GM21529 (cell line): Measurements from ENCODE around the gene RALGPS2.
"Not testable (repeated sequence)": the region's sequence is repeated elsewhere in the genome, so short reads cannot be mapped to it uniquely, and the experiment has no call there.

ENCODE experiments used
- ATAC-seq: cut with Tn5 transposase; IDR thresholded peaks from one replicate; pipeline ENCODE4 v1.9.1; 2021; ENCODE audit not compliant: unreplicated experiment

Gene RALGPS2

DNA sequence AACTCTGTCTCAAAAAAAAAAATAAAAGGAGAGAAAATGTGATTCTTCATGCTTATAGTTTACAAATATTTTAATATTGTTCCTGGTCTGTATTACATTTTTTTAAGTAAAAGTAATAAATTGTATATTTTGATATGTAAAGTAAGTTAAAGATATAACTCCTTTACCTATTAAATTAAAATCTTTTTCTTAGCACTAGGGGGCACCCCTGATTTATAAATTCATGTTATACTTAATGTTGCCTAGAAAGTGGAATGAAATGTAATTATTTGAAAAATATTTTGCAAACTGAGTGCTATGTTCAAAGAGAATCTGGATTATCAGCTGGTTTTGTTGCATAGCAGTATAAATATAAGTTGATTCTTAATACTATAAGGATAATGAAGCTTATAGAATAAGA lies 49.2 kb downstream of the RALGPS2 start:
- no peak for ATAC-seq

DNA sequence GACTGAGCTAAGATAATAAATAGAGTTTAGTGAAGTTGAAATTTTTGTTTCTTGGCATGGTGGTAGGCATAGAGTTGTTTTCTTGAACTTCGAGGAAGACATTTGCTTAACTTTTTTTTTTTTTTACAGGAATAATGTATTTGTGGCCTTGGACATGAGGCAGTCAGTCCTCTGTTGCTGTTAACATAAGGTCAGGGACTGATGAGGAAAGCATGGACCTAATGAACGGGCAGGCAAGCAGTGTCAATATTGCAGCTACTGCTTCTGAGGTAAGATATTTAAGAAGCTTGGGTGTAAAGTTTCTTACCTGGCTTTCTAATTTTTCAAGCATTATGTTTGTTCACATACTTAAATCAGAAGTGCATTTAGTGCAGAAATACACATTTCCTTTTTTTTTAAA lies 51.5 kb downstream of the RALGPS2 start:
- no peak for ATAC-seq

DNA sequence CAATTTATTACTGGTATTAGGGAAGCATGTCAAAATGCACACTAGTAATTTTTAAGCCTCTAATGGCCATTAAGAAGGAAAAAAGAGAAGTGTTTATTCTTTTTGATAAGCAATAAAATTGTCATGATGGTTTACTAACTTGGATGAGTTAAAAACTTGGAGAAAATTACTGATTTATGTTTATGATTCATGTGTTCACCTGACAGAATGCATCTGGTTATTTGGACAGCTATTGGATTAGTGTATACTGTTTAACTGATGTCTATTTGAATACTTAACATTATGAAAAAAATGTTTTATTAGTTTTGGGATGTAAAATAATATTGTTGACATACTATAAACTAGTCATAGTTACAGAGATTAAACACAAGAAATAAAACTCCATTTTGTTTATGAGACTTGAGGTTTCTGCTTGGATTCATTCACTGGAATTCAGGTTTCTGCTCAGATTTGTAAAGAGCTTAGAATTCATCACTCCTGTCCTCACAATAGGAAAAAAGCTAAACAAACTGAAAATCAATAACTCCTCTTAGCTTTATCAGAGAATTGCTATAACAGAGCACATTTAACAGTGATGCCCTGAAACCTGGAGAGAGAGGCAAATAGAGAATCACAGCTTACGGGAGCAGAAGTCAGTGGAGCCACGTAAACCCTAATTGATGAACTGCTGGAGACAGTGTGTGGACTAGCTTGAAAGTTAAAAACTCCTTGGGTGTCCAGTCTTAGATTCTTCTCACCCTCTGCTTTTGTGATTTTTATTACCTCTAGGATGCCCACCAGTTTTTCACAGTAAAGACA lies 56.7 kb downstream of the RALGPS2 start:
- no peak for ATAC-seq

DNA sequence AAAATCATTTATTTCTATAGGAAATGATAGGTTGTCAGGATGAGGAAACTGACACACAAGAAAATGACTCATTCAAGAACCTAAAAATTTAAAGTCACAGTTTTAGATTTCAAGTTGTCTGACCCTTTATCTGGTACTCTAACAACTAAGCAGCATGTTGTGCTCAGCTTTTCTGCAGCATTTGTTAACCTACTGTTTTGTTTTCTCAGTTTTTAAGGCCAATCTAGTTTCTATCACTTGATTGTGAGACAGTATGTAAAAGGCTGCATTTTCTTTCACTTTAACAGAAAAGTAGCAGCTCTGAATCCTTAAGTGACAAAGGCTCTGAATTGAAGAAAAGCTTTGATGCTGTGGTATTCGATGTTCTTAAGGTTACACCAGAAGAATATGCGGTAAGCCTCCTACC lies 59.1 kb downstream of the RALGPS2 start:
- ATAC-seq, result peak; percentile 58

DNA sequence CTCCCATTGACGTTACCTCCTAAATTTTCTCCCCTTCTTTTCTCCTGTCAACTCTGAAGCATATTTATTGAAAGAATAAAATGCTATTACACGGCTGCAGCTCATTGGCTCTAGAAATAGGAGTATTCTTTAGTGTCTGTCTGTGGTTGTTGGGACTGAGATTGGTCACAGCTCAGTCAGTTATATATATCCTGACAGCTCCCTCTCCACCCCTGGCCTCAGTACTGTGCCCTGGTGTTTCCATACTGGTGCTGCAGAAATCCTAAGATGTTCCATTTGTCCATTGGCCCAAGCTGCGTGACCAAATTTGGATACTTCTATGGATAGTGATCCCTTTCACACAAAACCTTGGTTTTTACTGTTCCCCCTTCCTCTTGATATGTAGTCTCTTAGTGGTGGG lies 67.3 kb downstream of the RALGPS2 start:
- ATAC-seq, result no peak

DNA sequence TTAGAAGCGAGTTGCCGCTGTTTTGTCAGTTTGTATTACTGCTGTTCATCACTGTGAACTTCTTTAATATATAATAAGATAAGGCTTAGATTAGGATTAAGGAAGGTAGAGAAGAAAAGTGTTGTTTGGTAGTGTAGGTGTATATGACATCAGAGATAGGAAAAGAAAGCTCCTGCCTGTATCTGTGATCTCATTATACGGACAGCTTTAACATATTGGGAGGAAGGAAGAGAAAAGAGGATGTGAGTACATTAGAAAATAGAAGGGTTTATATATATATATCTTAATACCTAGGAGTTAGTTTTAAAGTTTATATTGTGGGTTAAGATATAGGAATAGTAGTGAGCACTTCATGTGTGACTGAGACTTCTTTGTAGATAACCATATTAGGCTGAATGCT lies 71.0 kb downstream of the RALGPS2 start:
- ATAC-seq, result no peak

DNA sequence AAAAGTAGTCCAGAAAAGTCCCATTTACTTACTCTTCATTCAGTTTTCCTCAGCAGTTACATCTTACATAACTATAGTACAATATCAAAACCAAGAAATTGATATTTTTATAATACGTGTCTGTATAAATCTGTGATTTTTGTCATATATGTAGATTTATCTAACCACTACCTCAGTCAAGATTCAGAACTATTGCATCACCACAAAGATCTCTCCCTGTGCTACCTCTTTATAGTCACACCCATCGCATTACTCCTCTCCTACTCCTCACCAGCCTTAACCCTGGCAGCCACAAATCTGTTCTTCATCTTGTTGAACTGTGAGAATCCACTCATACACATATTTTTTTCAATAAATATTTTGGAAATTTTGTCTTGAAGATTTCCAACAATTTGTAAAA lies 72.5 kb downstream of the RALGPS2 start:
- ATAC-seq, result no peak

DNA sequence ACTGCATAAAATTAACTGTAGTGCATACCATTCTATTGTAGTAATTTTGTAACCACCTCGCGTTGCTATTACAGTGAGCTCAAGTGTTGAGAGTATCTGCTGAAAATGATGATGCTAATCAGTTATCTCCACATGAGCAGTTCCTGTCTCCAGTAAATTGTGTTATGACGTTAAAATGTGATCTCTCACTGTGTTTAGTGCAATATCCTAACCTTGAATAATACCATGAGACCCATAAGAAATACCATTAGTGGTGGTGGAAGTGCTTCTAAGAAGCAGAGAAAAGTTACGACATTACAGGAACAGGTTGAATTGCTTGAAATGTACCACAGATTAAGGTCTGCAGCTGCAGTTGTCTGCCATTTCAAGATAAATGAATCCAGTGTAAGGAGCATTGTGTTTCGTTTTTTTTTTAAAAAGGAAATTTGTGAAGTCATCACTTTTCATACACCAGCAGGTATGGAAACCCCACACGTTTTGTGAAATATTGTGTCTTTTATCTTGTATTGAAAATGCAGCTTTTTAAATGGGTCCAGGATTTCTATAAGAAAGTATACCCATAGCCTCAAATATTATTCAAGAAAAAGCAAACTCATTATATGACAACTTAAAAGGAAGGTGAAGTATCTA lies 73.3 kb downstream of the RALGPS2 start:
- no peak for ATAC-seq

DNA sequence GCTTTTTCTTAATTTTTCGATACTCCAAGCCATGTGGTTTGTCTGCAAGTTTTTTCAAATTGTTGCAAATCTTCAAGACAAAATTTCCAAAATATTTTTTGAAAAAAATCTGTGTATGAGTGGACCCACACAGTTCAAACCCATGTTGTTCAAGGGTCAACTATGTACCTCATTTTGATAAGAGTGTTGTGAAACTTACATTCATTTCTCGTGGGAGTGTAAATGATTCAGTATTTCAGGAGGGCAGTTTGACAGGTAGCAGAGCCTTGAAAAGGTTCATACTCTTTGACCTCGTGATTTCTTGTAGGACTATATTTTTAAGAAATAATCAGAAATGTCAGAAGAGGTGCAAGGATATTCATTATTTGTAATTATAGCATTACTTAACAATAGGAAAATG lies 77.8 kb downstream of the RALGPS2 start:
- ATAC-seq, result no peak

DNA sequence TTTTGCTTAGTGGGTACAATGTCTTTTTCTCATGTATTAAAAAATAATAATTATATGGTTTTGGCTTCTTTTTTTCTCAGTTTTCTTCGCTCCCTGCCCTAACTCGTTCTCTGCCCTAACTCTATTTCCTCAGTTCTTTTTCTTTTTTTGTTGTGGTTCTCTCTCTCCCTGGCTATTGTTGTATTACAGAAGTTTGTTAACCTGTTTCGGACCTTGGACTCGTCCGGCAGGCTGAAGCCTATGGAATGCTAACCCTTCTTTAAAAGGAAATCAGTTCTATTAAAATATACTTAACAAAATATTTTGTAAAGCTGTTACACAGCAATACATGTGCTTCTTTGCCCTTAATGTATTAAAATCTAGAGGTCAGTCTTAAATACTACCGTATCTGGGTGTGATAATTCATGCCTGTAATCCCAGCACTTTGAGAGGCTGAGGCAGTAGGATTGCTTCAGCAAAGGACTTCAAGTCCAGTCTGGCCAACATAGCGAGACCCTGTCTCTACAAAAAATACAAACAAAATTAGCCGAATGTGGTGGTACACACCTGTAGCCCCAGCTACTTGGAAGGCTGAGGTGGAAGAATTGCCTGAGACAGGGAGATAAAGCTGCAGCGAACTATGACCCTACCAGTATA lies 81.7 kb downstream of the RALGPS2 start:
- ATAC-seq, result no peak

DNA sequence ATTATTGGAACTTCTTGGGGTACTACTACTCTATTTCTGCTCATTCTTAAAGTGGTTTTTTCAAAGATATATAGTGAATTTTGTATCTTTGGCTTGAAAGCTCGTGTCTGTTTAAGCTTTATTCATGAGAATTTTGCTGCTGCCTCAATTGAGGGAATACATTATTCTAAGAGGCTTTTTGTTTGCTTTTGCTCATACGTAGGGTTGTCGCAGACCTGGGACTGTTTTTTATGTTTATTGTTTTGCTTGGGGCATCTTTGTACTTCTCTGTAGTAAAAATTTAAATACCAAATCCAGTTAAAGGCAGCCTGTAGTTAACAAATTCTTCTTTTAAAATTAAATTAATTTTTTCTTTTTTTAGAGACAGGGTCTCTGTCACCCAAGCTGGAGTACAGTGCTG lies 83.5 kb downstream of the RALGPS2 start:
- ATAC-seq, result no peak

DNA sequence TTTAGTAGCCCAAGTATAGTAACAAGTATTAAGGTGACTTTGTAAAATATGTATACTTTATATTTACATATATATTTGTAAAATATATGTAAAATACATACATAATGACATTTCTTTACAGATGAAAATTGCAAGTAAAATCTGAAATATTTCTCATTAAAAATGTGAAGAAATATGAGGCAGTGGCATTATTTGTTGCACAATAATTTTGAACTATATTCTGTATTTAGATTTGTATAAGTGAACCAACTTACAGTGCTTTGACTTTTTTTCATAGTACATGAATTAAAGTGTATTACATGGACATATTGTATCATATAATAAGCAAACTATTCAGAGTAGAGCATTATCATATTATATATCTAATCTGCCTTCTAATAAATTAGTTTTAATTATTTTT lies 85.5 kb downstream of the RALGPS2 start:
- ATAC-seq, result no peak

DNA sequence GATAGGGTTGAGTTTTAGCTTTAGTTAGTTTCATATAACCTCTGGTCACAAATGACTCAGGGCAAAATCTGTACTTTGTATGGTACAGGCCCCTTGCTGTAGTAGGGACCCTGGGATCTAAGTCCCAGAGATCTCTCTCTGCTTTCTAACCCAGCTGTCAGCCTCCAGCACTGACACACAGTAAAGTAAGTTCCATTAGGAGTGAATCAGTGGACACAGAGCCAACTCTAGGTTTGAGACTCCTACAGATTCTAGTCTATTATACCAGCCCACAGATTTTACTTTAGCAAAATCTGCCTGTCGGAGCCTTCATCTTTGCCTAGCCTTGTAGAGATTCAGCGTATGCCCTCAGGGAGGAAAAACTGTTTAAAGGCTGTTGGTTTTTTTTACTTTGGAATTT lies 93.4 kb downstream of the RALGPS2 start:
- no peak for ATAC-seq

DNA sequence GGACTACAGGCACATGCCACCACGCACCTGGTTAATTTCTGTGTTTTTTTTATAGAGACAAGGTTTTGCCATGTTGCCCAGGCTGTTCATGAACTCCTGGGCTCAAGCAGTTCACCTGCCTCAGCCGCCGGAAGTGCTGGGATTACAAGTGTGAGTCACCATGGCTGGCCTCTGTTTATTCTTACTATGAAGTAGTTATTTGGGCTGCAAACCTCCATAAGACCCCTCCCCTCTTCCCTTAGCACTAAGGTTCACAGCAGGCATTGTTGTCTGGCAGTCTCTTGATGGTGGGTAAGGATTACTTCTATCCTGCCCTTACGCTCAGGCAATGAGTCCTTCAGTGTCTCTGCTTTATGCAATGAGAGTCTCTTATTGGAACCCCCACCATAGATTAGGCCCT lies 94.1 kb downstream of the RALGPS2 start:
- ATAC-seq, result no peak

DNA sequence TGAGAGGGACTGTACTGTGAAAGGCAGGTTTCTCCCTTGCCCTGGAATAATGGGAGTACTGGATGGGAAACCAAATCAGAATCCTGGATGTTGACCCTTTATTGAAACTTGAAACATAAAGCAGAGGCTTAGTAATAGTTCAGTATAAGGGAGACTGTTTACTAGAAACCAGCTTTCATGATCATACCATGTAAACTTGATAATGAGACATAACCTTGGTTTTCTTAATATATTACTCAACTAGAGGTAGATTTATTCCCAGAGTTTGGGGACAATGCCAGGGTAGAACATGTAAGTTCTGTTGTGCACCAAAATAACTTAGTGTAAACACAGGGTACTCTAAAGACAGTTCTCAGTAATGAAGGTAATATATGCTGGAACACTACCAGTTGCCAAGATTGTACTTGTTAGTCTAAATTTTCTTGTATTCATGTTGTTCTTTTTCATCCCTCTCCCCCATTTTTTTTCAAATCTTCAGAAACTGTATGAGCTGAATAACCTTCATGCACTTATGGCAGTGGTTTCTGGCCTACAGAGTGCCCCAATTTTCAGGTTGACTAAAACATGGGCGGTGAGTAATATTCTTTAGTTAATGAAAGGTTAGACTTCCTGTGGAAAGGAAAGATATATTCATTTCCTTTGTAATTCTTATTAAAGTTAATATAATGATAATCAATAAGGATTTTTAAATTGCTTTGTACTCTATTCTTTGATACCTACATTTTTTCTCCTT lies 96.3 kb downstream of the RALGPS2 start:
- no peak for ATAC-seq

DNA sequence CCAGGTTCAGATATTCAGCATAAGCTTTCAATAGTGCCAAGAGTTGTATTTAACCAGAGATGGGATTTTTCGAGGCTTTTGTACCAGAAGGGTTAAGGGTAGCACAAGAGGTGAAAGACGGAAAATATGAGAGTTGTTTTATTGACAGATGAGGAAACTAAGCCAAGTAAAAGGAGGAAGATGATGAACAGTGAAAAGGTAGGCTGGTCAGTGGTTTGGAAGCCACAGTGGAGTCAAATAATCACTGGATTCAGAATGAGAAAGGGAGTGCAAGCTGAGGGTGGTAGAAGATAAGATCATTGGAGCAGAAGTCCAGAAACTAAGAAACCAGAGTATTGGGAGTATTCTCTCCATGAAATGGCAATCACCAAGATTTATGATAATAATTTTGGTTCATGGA lies 100.1 kb downstream of the RALGPS2 start:
- ATAC-seq, result no peak

DNA sequence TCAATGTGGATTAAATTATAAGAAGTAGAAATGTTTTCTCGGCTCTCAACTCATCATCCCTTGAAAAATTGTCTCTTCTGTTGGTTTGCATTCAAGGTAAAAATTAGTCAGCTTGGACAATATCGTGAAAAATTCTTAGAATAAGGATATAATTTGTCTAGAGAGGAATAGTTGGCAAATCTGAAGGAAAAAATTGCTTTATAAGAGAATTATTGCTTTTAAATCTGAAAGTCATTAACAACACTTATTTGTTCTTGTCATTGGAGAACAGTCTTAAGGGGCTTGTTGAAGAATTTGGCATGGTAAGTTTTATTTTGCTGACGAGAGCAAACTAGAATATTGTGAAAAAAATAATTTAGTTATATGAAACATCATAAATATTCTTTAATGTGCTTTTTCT lies 119.4 kb downstream of the RALGPS2 start:
- no peak for ATAC-seq

DNA sequence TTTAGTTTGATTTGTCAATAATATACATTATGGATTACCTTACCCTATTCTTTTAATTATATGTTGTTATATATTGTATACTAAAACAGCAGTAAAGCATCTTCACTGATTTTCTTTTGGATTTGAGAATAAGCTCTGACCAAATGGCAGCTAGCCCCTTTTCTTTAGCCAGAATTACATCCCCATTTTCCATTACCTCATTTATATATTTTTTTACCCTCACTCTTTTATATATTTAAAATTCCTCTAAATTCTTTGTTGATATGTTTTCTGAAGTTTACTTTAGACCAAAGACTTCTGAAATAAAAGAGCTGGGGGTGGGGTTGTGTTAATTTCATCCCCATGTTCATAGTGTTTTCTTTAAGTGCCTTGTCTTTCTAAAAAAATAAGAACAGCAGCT lies 121.3 kb downstream of the RALGPS2 start:
- ATAC-seq, result no peak

DNA sequence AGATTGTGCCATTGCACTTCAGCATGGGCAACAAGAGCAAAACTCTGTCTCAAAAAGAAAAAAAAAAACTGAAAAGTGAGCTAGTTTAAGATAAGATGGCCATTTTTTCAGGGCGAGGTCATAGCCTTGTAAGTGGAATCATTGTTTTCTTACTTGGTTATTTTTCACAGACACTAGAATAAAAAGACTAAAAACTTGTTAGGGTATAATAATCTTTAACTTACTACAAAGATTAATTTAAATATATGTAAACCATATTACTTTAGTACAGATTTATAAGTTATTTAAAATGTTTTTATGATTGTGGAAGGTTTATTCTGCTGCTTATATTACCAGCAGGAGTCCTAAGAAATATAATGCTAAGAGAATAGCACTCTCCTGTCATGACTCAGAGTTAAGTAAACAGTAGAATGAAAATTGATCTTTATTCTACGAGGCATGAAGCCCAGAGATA lies 122.4 kb downstream of the RALGPS2 start:
- ATAC-seq, result no peak

DNA sequence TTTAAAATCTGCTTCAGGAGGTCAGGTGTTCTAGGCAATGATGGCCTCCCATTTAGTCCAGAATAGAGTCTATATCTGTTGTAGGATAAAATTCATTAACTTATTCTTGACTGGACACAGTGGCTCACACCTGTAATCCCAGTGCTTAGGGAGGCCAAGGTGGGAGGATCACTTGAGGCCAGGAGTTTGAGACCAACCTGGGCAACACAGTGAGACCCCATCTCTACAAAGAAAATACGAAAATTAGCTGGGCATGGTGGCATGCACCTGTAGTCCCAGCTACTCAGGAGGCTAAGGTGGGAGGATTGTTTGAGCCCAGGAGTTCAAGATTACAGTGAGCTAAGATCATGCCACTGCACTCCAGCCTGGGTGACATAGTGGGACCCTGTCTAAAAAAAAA lies 122.9 kb downstream of the RALGPS2 start:
- ATAC-seq, result not testable (repeated sequence)

DNA sequence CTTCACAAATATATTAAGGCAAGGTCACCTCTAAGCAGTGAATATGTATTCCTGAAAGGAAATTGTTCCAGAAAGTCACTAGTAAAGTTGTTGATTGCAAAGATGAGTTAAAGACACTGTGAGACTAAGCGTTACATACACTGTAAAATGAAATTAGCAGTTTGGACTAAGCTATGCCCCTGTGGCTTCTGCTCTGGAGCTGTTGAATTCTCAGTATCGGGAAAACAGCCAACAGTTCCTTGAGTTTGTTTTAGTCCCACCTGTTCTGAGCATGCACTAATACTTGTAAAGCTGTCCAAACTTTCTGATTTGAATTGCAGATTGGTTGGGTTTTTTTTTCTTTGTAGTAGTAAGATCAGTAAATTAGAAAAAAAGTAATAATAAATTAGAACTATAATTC lies 124.9 kb downstream of the RALGPS2 start:
- no peak for ATAC-seq

DNA sequence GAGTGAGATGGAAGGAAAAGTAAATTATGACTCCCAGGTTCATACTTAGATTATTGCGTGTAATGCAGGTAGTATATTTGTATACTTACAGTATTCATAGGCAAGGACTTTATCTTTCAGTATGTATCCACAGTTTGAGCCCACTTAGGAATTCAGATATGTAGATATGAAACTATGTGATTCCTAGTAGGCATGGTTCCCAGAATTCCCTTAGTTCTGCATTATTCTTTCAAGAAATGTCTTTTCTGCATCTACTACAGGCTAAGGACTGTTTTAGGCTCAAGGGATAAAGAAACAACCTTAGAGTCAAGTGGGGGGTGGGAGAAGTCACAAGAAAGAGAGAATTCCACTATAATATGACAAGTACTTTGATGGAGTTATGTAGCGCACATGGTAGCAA lies 132.1 kb downstream of the RALGPS2 start:
- ATAC-seq, result no peak
